Measurements from ENCODE around the gene CHST9.

- TF ChIP-seq CTCF (IDR thresholded peaks at IDR 0.05) (no peak), POLR2AphosphoS5 (IDR thresholded peaks at IDR 0.05) (no peak)
Measured at GRCh38 chr18:27033722-27034121, 151.4 kb downstream of the CHST9 start.

Measured in sigmoid colon (tissue), 4 donors.